Measurements from ENCODE around the gene TMEM238L. TPM values are rescaled to one million over a fixed set of nuclear protein-coding genes. Genes with fewer than 3 reads are reported as not detected.

TMEM238L gene
- total and polyA plus RNA-seq, 2 of the 4 experiments (the other 2 are of a cell fraction): not detected

- dilution Hi-C loops (cut with HindIII; ENCODE audit: low sequenced_read_pairs, unreplicated experiment): no loop called here
- Histone ChIP-seq H2AFZ (replicated peaks; ENCODE audit: low read length, poor library complexity) (no peak overlapping the region), H3K18ac (ENCODE audit: low read depth, low read length) (no peak overlapping the region), H2BK120ac (ENCODE audit: low read depth, low read length) (no peak overlapping the region), H3K36me3 (ENCODE audit: control insufficient read depth, insufficient read depth, low read length) (no peaks in the 10 kb centered on the region), H2AK9ac (replicated peaks; ENCODE audit: low read depth, low read length, poor library complexity) (no peak overlapping the region), H2BK20ac (ENCODE audit: low read depth, low read length) (no peak overlapping the region), H2BK5ac (ENCODE audit: low read depth, low read length, poor library complexity, severe bottlenecking) (no peak overlapping the region), H4K5ac (ENCODE audit: low read depth, low read length) (no peak overlapping the region), H3K27ac (ENCODE audit: insufficient read depth, low read length) (no peak overlapping the region), H3K14ac (replicated peaks; ENCODE audit: low read depth, low read length) (no peak overlapping the region), H4K20me1 (ENCODE audit: insufficient read depth, low read length) (no peaks in the 10 kb centered on the region), H3K4me2 (ENCODE audit: low read depth, low read length) (no peak overlapping the region), H2BK15ac (ENCODE audit: low read depth, low read length) (no peak overlapping the region), H2AK5ac (ENCODE audit: low read depth, low read length) (no peak overlapping the region), H3K9me3 (ENCODE audit: control insufficient read depth, insufficient read depth, low read length) (no peaks in the 10 kb centered on the region), H3K4me3 (ENCODE audit: insufficient read depth, low read depth, low read length) (no peak overlapping the region), H4K8ac (ENCODE audit: low read depth in 2 of 2, low read length in 2 of 2) (no peak overlapping the region), H3K79me1 (ENCODE audit: low read depth in 1 of 2, low read length in 2 of 2) (no peaks in the 10 kb centered on the region), H3K56ac (ENCODE audit: extremely low read depth, insufficient read depth, low read length) (no peak overlapping the region), H3K9me1 (ENCODE audit: insufficient read depth, low read length) (no peaks in the 10 kb centered on the region), H3K4ac (ENCODE audit: low read depth, low read length) (no peak overlapping the region), H3K9ac (ENCODE audit: low read depth, low read length) (no peak overlapping the region), H3K4me1 (ENCODE audit: control insufficient read depth, insufficient read depth, low read length) (no peaks in the 10 kb centered on the region), H4K91ac (ENCODE audit: insufficient read depth, low read depth, low read length) (no peak overlapping the region), H3K23ac (ENCODE audit: low read depth, low read length) (no peak overlapping the region), H3K27me3 (ENCODE audit: control insufficient read depth, insufficient read depth, low read length) (no peaks in the 10 kb centered on the region)
- ATAC-seq (ENCODE audit: low read depth) (no peak), DNase-seq (no peak)
- in situ Hi-C loops (cut with MboI; ENCODE audit: low sequenced_read_pairs): no loop called here
- BruUV-seq (replicated peaks): no TSS peak
- WGBS, 2 experiments (ENCODE audit: extremely low coverage in 2 of 2, insufficient read length in 1 of 2): no CpG with 5 or more reads among the region's 1 CpG
- ChIA-PET CTCF (no interaction called here), POLR2A (ENCODE audit: unreplicated experiment) (no interaction called here)
- no peak for TF ChIP-seq FOS (IDR thresholded peaks at IDR 0.05; ENCODE audit: low read depth, low read length)
- TF ChIP-seq, protein P1, sequence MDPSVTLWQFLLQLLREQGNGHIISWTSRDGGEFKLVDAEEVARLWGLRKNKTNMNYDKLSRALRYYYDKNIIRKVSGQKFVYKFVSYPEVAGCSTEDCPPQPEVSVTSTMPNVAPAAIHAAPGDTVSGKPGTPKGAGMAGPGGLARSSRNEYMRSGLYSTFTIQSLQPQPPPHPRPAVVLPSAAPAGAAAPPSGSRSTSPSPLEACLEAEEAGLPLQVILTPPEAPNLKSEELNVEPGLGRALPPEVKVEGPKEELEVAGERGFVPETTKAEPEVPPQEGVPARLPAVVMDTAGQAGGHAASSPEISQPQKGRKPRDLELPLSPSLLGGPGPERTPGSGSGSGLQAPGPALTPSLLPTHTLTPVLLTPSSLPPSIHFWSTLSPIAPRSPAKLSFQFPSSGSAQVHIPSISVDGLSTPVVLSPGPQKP (IDR thresholded peaks at IDR 0.05; ENCODE audit: borderline replicate concordance, low read depth, low read length): no peak
- intact Hi-C loops (cut with micrococcal nuclease): no loop called here
Observed at GRCh38 chr17:10814075-10814474, 10.2 kb upstream of the TMEM238L start.

Measured in IMR-90 (cell line).